ENCODE data around the gene ATP11B. TPM values are rescaled to one million over a fixed set of nuclear protein-coding genes. Genes with fewer than 3 reads are reported as not detected.
"Not testable (repeated sequence)": the region's sequence is repeated elsewhere in the genome, so short reads cannot be mapped to it uniquely, and the experiment has no call there.

ATP11B gene
- polyA plus RNA-seq, 4 donors, result 55.0 to 68.2 (median 57.4) TPM

- DNase-seq (ENCODE audit: low read depth in 4 of 4, low spot score in 3 of 4), result not testable (repeated sequence)
Observed at GRCh38 chr3:182822260-182822659, 29.0 kb downstream of the ATP11B start.

- no peak for DNase-seq (ENCODE audit: low read depth in 4 of 4, low spot score in 3 of 4)
Observed at GRCh38 chr3:182824957-182825356, 31.7 kb downstream of the ATP11B start.

- DNase-seq (ENCODE audit: low read depth in 4 of 4, low spot score in 3 of 4), result no peak
Observed at GRCh38 chr3:182829761-182830405, 36.6 kb downstream of the ATP11B start.

GRCh38 chr3:182837855-182838454, 44.7 kb downstream of the ATP11B start:
- DNase-seq (ENCODE audit: low read depth in 4 of 4, low spot score in 3 of 4), result no peak

GRCh38 chr3:182843478-182843877, 50.2 kb downstream of the ATP11B start:
- DNase-seq (ENCODE audit: low read depth in 4 of 4, low spot score in 3 of 4), result no peak

- no peak for DNase-seq (ENCODE audit: low read depth in 4 of 4, low spot score in 3 of 4)
Observed at GRCh38 chr3:182848906-182849305, 55.6 kb downstream of the ATP11B start.

GRCh38 chr3:182855076-182855475, 61.8 kb downstream of the ATP11B start:
- DNase-seq (ENCODE audit: low read depth in 4 of 4, low spot score in 3 of 4), result no peak

GRCh38 chr3:182861348-182861747, 68.0 kb downstream of the ATP11B start:
- no peak for DNase-seq (ENCODE audit: low read depth in 4 of 4, low spot score in 3 of 4)

GRCh38 chr3:182862159-182862860, 69.0 kb downstream of the ATP11B start:
- DNase-seq (ENCODE audit: low read depth in 4 of 4, low spot score in 3 of 4), result no peak

- DNase-seq (ENCODE audit: low read depth in 4 of 4, low spot score in 3 of 4), result no peak
Observed at GRCh38 chr3:182869059-182869458, 75.8 kb downstream of the ATP11B start.

- not testable (repeated sequence) for DNase-seq (ENCODE audit: low read depth in 4 of 4, low spot score in 3 of 4)
Observed at GRCh38 chr3:182870917-182871316, 77.6 kb downstream of the ATP11B start.

- DNase-seq (ENCODE audit: low read depth in 4 of 4, low spot score in 3 of 4), result no peak
Observed at GRCh38 chr3:182879031-182879611, 85.8 kb downstream of the ATP11B start.

- no peak for DNase-seq (ENCODE audit: low read depth in 4 of 4, low spot score in 3 of 4)
Observed at GRCh38 chr3:182886497-182886896, 93.2 kb downstream of the ATP11B start.

GRCh38 chr3:182889948-182890629, 96.8 kb downstream of the ATP11B start:
- no peak for DNase-seq (ENCODE audit: low read depth in 4 of 4, low spot score in 3 of 4)

GRCh38 chr3:182891364-182891763, 98.1 kb downstream of the ATP11B start:
- DNase-seq (ENCODE audit: low read depth in 4 of 4, low spot score in 3 of 4), result no peak

- no peak for DNase-seq (ENCODE audit: low read depth in 4 of 4, low spot score in 3 of 4)
Observed at GRCh38 chr3:182892226-182892625, 98.9 kb downstream of the ATP11B start.

GRCh38 chr3:182895513-182896112, 102.3 kb downstream of the ATP11B start:
- no peak for DNase-seq (ENCODE audit: low read depth in 4 of 4, low spot score in 3 of 4)

GRCh38 chr3:182896553-182896952, 103.2 kb downstream of the ATP11B start:
- DNase-seq (ENCODE audit: low read depth in 4 of 4, low spot score in 3 of 4), result no peak

GRCh38 chr3:182902236-182902635, 108.9 kb downstream of the ATP11B start:
- no peak for DNase-seq (ENCODE audit: low read depth in 4 of 4, low spot score in 3 of 4)

- DNase-seq (ENCODE audit: low read depth in 4 of 4, low spot score in 3 of 4), result no peak
Observed at GRCh38 chr3:182904164-182904563, 110.9 kb downstream of the ATP11B start.

GRCh38 chr3:182905623-182906022, 112.3 kb downstream of the ATP11B start:
- no peak for DNase-seq (ENCODE audit: low read depth in 4 of 4, low spot score in 3 of 4)

Measured in left renal pelvis (tissue), 4 donors.